Measurements from ENCODE around the gene MYD88.

Gene MYD88

GRCh38 chr3:38186781-38187180 lies 48.3 kb downstream of the MYD88 start:
- no peak overlapping the region for H3K4me3 ChIP-seq (ENCODE audit: low read depth, low read length)
- in situ Hi-C loops (cut with HindIII; ENCODE audit: low sequenced_read_pairs) = no loop called here
- TF ChIP-seq CTCF (IDR thresholded peaks at IDR 0.05; ENCODE audit: low read depth, low read length, missing control alignments) = no peak

GRCh38 chr3:38190481-38190881 lies 52.0 kb downstream of the MYD88 start:
- no peak overlapping the region for H3K4me3 ChIP-seq (ENCODE audit: low read depth, low read length)
- no peak for DNase-seq (ENCODE audit: low read depth)
- in situ Hi-C loops (cut with HindIII; ENCODE audit: low sequenced_read_pairs) = no loop called here
- no peak for TF ChIP-seq CTCF (IDR thresholded peaks at IDR 0.05; ENCODE audit: low read depth, low read length, missing control alignments)

More at GRCh38 chr3:38186781-38187180, 48.3 kb downstream of the MYD88 start:
- no peak for DNase-seq (ENCODE audit: low read depth)

Measured in astrocyte of the cerebellum (primary cell).